ENCODE measurements around the gene DDX10.

DDX10 gene

GRCh38 chr11:108912581-108912980 lies 247.7 kb downstream of the DDX10 start:
- Histone ChIP-seq H3K9me3 (ENCODE audit: control insufficient read depth in 1 of 2, low read length in 2 of 2) (no peaks in the 10 kb centered on the region), H3K27me3 (ENCODE audit: low read depth, low read length) (no peaks in the 10 kb centered on the region), H3K4me3 (ENCODE audit: low read depth in 1 of 2, low read length in 2 of 2) (no peak overlapping the region), H3K4me1 (ENCODE audit: control insufficient read depth in 1 of 2, insufficient read depth in 2 of 2, low read length in 2 of 2) (no peaks in the 10 kb centered on the region), H3K36me3 (ENCODE audit: control insufficient read depth in 1 of 2, insufficient read depth in 2 of 2, low read length in 2 of 2) (no peaks in the 10 kb centered on the region), H3K27ac (ENCODE audit: low read length) (no peak overlapping the region)

DNA sequence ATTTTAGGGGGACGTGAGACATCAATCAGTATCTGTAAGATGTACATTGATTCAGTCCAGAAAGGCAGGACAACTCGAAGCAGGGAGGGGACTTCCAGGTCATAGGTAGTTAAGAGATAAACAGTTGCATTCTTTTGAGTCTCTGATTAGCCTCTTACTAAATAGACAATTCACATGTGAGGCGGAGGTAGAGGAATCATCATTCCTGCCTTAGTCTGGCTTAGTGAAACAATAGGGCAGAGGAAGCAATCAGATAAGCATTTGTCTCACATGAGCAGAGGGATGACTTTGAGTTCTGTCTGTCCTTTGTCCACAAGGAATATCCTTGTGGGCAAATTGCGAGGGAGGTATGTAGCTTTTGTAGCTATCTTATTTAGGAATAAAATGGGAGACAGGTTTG lies 248.3 kb downstream of the DDX10 start:
- Histone ChIP-seq H3K36me3 (ENCODE audit: control insufficient read depth in 1 of 2, insufficient read depth in 2 of 2, low read length in 2 of 2) (no peaks in the 10 kb centered on the region), H3K27ac (ENCODE audit: low read length) (no peak overlapping the region), H3K27me3 (ENCODE audit: low read depth, low read length) (no peaks in the 10 kb centered on the region), H3K4me3 (ENCODE audit: low read depth in 1 of 2, low read length in 2 of 2) (no peak overlapping the region), H3K9me3 (ENCODE audit: control insufficient read depth in 1 of 2, low read length in 2 of 2) (no peaks in the 10 kb centered on the region), H3K4me1 (ENCODE audit: control insufficient read depth in 1 of 2, insufficient read depth in 2 of 2, low read length in 2 of 2) (no peaks in the 10 kb centered on the region)

DNA sequence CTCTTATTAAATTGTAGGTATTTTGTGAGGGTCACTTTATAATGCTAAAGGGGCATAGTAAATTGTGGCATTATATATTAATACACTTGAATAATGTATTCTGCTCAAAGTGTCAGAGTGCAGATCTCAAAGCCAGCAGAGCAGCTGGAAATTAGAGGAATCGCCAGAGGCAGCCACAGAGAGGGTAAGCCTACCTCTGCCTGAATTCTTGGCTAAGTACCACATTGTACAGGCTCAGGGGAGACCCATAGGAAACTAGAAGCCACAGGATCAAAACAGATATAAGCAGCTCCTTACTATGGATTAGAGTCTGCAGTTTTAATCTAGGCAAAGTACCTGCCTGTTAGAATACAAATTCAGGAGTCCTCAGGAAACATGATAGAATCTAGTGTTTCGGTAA lies 249.3 kb downstream of the DDX10 start:
- H3K4me3 ChIP-seq (ENCODE audit: low read depth in 1 of 2, low read length in 2 of 2): no peak overlapping the region
- no peak overlapping the region for H3K27ac ChIP-seq (ENCODE audit: low read length)
- H3K9me3 ChIP-seq (ENCODE audit: control insufficient read depth in 1 of 2, low read length in 2 of 2): no peaks in the 10 kb centered on the region
- H3K4me1 ChIP-seq (ENCODE audit: control insufficient read depth in 1 of 2, insufficient read depth in 2 of 2, low read length in 2 of 2): no peaks in the 10 kb centered on the region
- H3K27me3 ChIP-seq (ENCODE audit: low read depth, low read length): no peaks in the 10 kb centered on the region
- H3K36me3 ChIP-seq (ENCODE audit: control insufficient read depth in 1 of 2, insufficient read depth in 2 of 2, low read length in 2 of 2): no peaks in the 10 kb centered on the region

GRCh38 chr11:108914981-108915380 lies 250.1 kb downstream of the DDX10 start:
- Histone ChIP-seq H3K4me1 (ENCODE audit: control insufficient read depth in 1 of 2, insufficient read depth in 2 of 2, low read length in 2 of 2) (no peaks in the 10 kb centered on the region), H3K36me3 (ENCODE audit: control insufficient read depth in 1 of 2, insufficient read depth in 2 of 2, low read length in 2 of 2) (no peaks in the 10 kb centered on the region), H3K4me3 (ENCODE audit: low read depth in 1 of 2, low read length in 2 of 2) (no peak overlapping the region), H3K27ac (ENCODE audit: low read length) (no peak overlapping the region), H3K27me3 (ENCODE audit: low read depth, low read length) (no peaks in the 10 kb centered on the region), H3K9me3 (ENCODE audit: control insufficient read depth in 1 of 2, low read length in 2 of 2) (no peaks in the 10 kb centered on the region)

GRCh38 chr11:108915666-108916065 lies 250.8 kb downstream of the DDX10 start:
- no peaks in the 10 kb centered on the region for H3K36me3 ChIP-seq (ENCODE audit: control insufficient read depth in 1 of 2, insufficient read depth in 2 of 2, low read length in 2 of 2)
- no peak overlapping the region for H3K4me3 ChIP-seq (ENCODE audit: low read depth in 1 of 2, low read length in 2 of 2)
- no peak overlapping the region for H3K27ac ChIP-seq (ENCODE audit: low read length)
- no peaks in the 10 kb centered on the region for H3K9me3 ChIP-seq (ENCODE audit: control insufficient read depth in 1 of 2, low read length in 2 of 2)
- H3K27me3 ChIP-seq (ENCODE audit: low read depth, low read length): no peaks in the 10 kb centered on the region
- H3K4me1 ChIP-seq (ENCODE audit: control insufficient read depth in 1 of 2, insufficient read depth in 2 of 2, low read length in 2 of 2): no peaks in the 10 kb centered on the region

GRCh38 chr11:108916290-108916689 lies 251.4 kb downstream of the DDX10 start:
- H3K27me3 ChIP-seq (ENCODE audit: low read depth, low read length): no peaks in the 10 kb centered on the region
- H3K36me3 ChIP-seq (ENCODE audit: control insufficient read depth in 1 of 2, insufficient read depth in 2 of 2, low read length in 2 of 2): no peaks in the 10 kb centered on the region
- no peak overlapping the region for H3K27ac ChIP-seq (ENCODE audit: low read length)
- no peaks in the 10 kb centered on the region for H3K4me1 ChIP-seq (ENCODE audit: control insufficient read depth in 1 of 2, insufficient read depth in 2 of 2, low read length in 2 of 2)
- H3K4me3 ChIP-seq (ENCODE audit: low read depth in 1 of 2, low read length in 2 of 2): no peak overlapping the region
- no peaks in the 10 kb centered on the region for H3K9me3 ChIP-seq (ENCODE audit: control insufficient read depth in 1 of 2, low read length in 2 of 2)

- no peaks in the 10 kb centered on the region for H3K4me1 ChIP-seq (ENCODE audit: control insufficient read depth in 1 of 2, insufficient read depth in 2 of 2, low read length in 2 of 2)
Observed at GRCh38 chr11:108916935-108917334, 252.1 kb downstream of the DDX10 start.

GRCh38 chr11:108921211-108921610 lies 256.3 kb downstream of the DDX10 start:
- Histone ChIP-seq H3K27ac (ENCODE audit: low read length) (no peak overlapping the region), H3K9me3 (ENCODE audit: control insufficient read depth in 1 of 2, low read length in 2 of 2) (no peaks in the 10 kb centered on the region), H3K4me3 (ENCODE audit: low read depth in 1 of 2, low read length in 2 of 2) (no peak overlapping the region), H3K36me3 (ENCODE audit: control insufficient read depth in 1 of 2, insufficient read depth in 2 of 2, low read length in 2 of 2) (no peaks in the 10 kb centered on the region), H3K4me1 (ENCODE audit: control insufficient read depth in 1 of 2, insufficient read depth in 2 of 2, low read length in 2 of 2) (no peaks in the 10 kb centered on the region), H3K27me3 (ENCODE audit: low read depth, low read length) (no peaks in the 10 kb centered on the region)

More at GRCh38 chr11:108916935-108917334, 252.1 kb downstream of the DDX10 start:
- Histone ChIP-seq H3K9me3 (ENCODE audit: control insufficient read depth in 1 of 2, low read length in 2 of 2) (no peaks in the 10 kb centered on the region), H3K27me3 (ENCODE audit: low read depth, low read length) (no peaks in the 10 kb centered on the region), H3K4me3 (ENCODE audit: low read depth in 1 of 2, low read length in 2 of 2) (no peak overlapping the region), H3K36me3 (ENCODE audit: control insufficient read depth in 1 of 2, insufficient read depth in 2 of 2, low read length in 2 of 2) (no peaks in the 10 kb centered on the region), H3K27ac (ENCODE audit: low read length) (no peak overlapping the region)

DNA sequence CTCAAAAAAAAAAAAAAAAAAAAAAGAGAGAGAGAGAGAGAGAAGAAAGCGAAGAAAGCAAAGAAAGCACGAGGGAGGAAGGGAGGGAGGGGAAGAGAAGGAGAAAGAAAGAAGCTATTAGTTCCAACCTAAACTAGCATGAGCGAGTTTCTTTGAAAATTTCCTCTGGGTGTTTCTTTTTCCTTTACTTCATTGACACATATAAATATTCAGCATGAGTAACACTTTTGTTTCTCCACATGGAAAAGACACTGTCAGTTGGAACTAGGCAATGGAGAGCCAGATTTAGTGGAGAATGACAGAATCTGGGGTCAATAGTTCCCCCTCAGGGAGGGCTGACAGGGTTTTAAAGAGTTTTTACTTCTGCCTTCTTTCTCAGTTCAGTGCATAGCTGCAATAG lies 257.4 kb downstream of the DDX10 start:
- no peaks in the 10 kb centered on the region for H3K27me3 ChIP-seq (ENCODE audit: low read depth, low read length)
- H3K9me3 ChIP-seq (ENCODE audit: control insufficient read depth in 1 of 2, low read length in 2 of 2): no peaks in the 10 kb centered on the region
- no peak overlapping the region for H3K27ac ChIP-seq (ENCODE audit: low read length)
- H3K36me3 ChIP-seq (ENCODE audit: control insufficient read depth in 1 of 2, insufficient read depth in 2 of 2, low read length in 2 of 2): no peaks in the 10 kb centered on the region
- no peak overlapping the region for H3K4me3 ChIP-seq (ENCODE audit: low read depth in 1 of 2, low read length in 2 of 2)
- H3K4me1 ChIP-seq (ENCODE audit: control insufficient read depth in 1 of 2, insufficient read depth in 2 of 2, low read length in 2 of 2): no peaks in the 10 kb centered on the region

DNA sequence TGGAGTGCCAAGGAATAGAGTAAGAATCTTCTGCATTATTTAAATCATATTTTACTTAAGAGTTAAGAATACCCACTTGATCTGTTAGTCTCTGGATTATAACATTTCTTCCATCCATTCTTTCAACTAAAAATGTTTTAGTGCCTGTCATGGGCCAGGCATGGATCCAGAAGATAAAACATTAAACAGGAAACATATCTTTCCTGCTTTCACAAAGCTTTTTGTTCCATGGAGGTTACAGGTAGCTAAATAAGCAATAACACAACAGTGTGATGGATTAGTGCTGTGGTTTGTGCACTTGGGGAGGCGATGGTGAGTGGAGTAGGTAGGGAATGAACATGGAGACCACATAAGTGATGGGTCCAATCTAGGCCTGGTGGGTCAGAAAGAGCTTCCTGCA lies 258.5 kb downstream of the DDX10 start:
- Histone ChIP-seq H3K4me1 (ENCODE audit: control insufficient read depth in 1 of 2, insufficient read depth in 2 of 2, low read length in 2 of 2) (no peaks in the 10 kb centered on the region), H3K9me3 (ENCODE audit: control insufficient read depth in 1 of 2, low read length in 2 of 2) (no peaks in the 10 kb centered on the region), H3K27me3 (ENCODE audit: low read depth, low read length) (no peaks in the 10 kb centered on the region), H3K36me3 (ENCODE audit: control insufficient read depth in 1 of 2, insufficient read depth in 2 of 2, low read length in 2 of 2) (no peaks in the 10 kb centered on the region), H3K4me3 (ENCODE audit: low read depth in 1 of 2, low read length in 2 of 2) (no peak overlapping the region), H3K27ac (ENCODE audit: low read length) (no peak overlapping the region)

DNA sequence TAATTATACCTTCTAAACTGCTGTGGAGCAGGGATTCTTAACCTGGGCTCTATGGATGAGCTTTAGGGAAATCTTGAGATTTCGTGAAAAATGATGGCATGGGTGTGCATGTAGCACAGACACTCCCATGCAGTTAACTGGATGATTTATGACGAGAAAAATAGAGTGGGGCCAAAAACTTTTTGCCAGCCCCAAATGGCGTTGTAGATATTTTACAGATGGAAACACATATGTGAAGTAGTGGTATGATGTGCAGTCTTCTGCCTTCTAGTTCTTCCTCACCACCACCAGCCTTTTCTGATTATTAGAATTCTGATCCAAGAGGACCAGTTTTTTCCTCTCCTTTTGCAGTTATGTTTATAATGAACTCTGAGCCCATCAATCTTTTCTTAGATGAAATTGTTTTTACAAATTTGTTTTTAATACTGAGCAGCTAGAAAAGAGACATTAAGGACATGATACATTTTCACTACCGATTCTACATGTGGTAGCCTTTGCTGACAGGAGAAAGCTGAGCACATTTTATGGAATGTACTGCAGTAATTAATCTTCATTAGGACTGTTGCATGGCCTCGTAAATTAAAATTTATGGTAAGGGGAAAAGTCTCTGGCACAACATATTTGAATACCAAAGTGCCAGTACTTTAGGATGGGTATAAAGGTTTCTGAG lies 261.4 kb downstream of the DDX10 start:
- Histone ChIP-seq H3K4me1 (ENCODE audit: control insufficient read depth in 1 of 2, insufficient read depth in 2 of 2, low read length in 2 of 2) (no peaks in the 10 kb centered on the region), H3K36me3 (ENCODE audit: control insufficient read depth in 1 of 2, insufficient read depth in 2 of 2, low read length in 2 of 2) (no peaks in the 10 kb centered on the region), H3K27ac (ENCODE audit: low read length) (no peak overlapping the region), H3K27me3 (ENCODE audit: low read depth, low read length) (no peaks in the 10 kb centered on the region), H3K9me3 (ENCODE audit: control insufficient read depth in 1 of 2, low read length in 2 of 2) (no peaks in the 10 kb centered on the region), H3K4me3 (ENCODE audit: low read depth in 1 of 2, low read length in 2 of 2) (no peak overlapping the region)

DNA sequence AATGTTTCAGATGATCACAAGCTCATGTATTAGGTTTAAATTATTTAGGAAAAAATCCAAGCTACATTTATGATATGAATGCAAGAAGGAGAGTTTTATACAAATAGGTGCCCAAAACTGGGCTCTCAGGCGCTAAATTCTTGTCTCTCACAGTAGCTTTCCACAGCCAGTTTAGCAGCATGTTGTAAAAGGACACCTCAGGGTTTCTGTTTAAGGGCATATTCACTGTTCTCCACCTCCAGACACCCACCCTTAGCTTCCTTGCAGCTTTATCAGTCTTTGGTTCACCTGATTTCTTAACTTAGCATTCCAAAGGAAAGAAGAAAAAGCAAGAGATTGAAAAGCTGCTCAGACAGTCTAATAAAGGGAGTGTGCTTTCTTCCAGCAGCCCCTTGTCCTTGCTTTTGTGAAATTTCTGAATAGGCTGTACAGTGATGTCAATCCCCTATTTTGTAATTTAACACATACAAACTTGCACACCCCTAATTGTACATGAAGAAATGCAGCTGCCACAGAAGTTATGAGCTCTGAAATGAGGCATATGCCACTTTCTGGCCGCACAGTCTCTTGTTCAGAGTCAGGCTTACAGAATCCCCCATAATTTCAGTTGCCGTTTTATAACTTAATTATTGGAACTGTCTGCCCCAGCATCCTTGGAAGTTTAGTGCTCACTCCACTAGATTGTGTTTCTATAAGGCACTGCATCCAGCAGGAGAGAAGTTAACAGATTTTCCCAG lies 262.1 kb downstream of the DDX10 start:
- Histone ChIP-seq H3K36me3 (ENCODE audit: control insufficient read depth in 1 of 2, insufficient read depth in 2 of 2, low read length in 2 of 2) (no peaks in the 10 kb centered on the region), H3K4me3 (ENCODE audit: low read depth in 1 of 2, low read length in 2 of 2) (no peak overlapping the region), H3K27ac (ENCODE audit: low read length) (no peak overlapping the region), H3K27me3 (ENCODE audit: low read depth, low read length) (no peaks in the 10 kb centered on the region), H3K4me1 (ENCODE audit: control insufficient read depth in 1 of 2, insufficient read depth in 2 of 2, low read length in 2 of 2) (no peaks in the 10 kb centered on the region), H3K9me3 (ENCODE audit: control insufficient read depth in 1 of 2, low read length in 2 of 2) (no peaks in the 10 kb centered on the region)

Data from muscle layer of duodenum (tissue), 2 donors.